Stomach (tissue), 19 donors: ENCODE data around the gene NKIRAS2. TPM values are rescaled to one million over a fixed set of nuclear protein-coding genes. Genes with fewer than 3 reads are reported as not detected.

ENCODE experiments used
- DNase-seq, 2 donors: peaks; one replicate each; pipeline versions ENCODE4 v3.0.0 to v3.0.0-alpha.2; 2013 to 2019
- H3K27ac ChIP-seq, 5 donors: fragments of 200-600 bp in 4 of 5; sonication (generic) in 4 of 5; one replicate each; pipeline ENCODE4 v1.5.1; 2013 to 2019; ENCODE audit warnings: mild to moderate bottlenecking in 1 of 5, moderate library complexity in 1 of 5
- H3K27me3 ChIP-seq, 3 donors: fragments of 200-600 bp; sonication (generic); one replicate each; pipeline ENCODE4 v1.5.1; 2017 to 2019; ENCODE audit warnings: mixed run types in 1 of 3
- H3K36me3 ChIP-seq, 4 donors: fragments of 200-600 bp; sonication (generic); 1 replicate in 3 of 4; 2 replicates in 1 of 4; pipeline ENCODE4 v1.5.1; 2016 to 2019
- H3K4me1 ChIP-seq, 4 donors: fragments of 200-600 bp; sonication (generic); one replicate each; pipeline ENCODE4 v1.5.1; 2016 to 2019
- H3K4me3 ChIP-seq, 4 donors: fragments of 200-600 bp; sonication (generic) in 3 of 4; one replicate each; pipeline ENCODE4 v1.5.1; 2016 to 2019; ENCODE audit warnings: mild to moderate bottlenecking in 1 of 4
- H3K9me3 ChIP-seq, 4 donors: fragments of 200-600 bp; sonication (generic); one replicate each; pipeline ENCODE4 v1.5.1; 2016 to 2019
- CTCF ChIP-seq, 7 experiments: fragments of 450-650 bp in 4 of 7; fragments of 200-600 bp in 3 of 7; sonication (generic) in 3 of 7; IDR thresholded peaks; one replicate each; pipeline ENCODE4 v1.5.1; 2016 to 2019; ENCODE audit warnings: antibody characterized with exemption in 7 of 7, control low read depth in 2 of 7, mild to moderate bottlenecking in 1 of 7
- EP300 ChIP-seq: sonication (generic); formaldehyde crosslinking; IDR thresholded peaks from one replicate; pipeline ENCODE4 v1.6.1; 2017; ENCODE audit warnings: antibody characterized with exemption
- POLR2A ChIP-seq, 4 donors: fragments of 450-650 bp; IDR thresholded peaks; one replicate each; pipeline ENCODE4 v1.6.1; 2016; ENCODE audit warnings: antibody characterized with exemption in 4 of 4, control low read depth in 2 of 4, mild to moderate bottlenecking in 1 of 4, moderate library complexity in 1 of 4
- POLR2AphosphoS5 ChIP-seq, 3 donors: sonication (generic); formaldehyde crosslinking; IDR thresholded peaks; one replicate each; pipeline ENCODE4 v1.6.1; 2016; ENCODE audit warnings: antibody characterized with exemption in 3 of 3
- WGBS, 5 donors: extraction: QIAGEN DNeasy Blood & Tissue Kit in 3 of 5; methylation state at CpG; one replicate each; pipeline versions ENCODE4 v1.1.5 to v1.1.7; 2013 to 2018; 5-methylcytosine and 5-hydroxymethylcytosine counted together
- intact Hi-C: fragments of 100-400 bp; cut with DNase I; formaldehyde crosslinking; loops from one replicate; pipeline ENCODE4 v1.15.1; 2023; ENCODE audit warnings: low total_unique reads
- long read RNA-seq, 10 donors: transcript quantifications; one replicate each; lab custom pipeline, GENCODE V29; 2026
- polyA plus RNA-seq, 3 donors: library from polyadenylated mRNA; stranded (reverse); fragments of 200-250 nt; gene quantifications; one replicate each; pipeline ENCODE4 v1.2.3, GENCODE V29; 2013
- total RNA-seq, 5 donors: library from RNA; depleted of rRNA; stranded (reverse); fragments of >200 nt; gene quantifications; one replicate each; pipeline versions ENCODE4 v1.1.0 to v1.2.3, GENCODE V29; 2014 to 2016
- donor health status: healthy with polysubstance abuse.
- donor health status: Bipolar disorder and iron deficiency.
- donor health status: healthy.

The NKIRAS2 gene
- 10 to 100 TPM in 4 of 5 donors, 1 to 10 TPM in 1; 7.5 to 27.4 (median 19.6) TPM for total RNA-seq
- 10 to 100 TPM; 16.8 to 28.5 (median 27.6) TPM for polyA plus RNA-seq
- long read RNA-seq, donor 1, transcript NKIRAS2-206 (4 exons, 1,909 nt), result major isoform, 9 of 11 reads
- long read RNA-seq, donor 1, partial matches to known transcripts, result 0 of 11 reads
- long read RNA-seq, donor 1, other reads (novel, unspliced or antisense), result 0 of 11 reads
- long read RNA-seq, donor 2, full-length matches to known transcripts, result 16 of 16 reads
- long read RNA-seq, donor 2, partial matches to known transcripts, result 0 of 16 reads
- long read RNA-seq, donor 2, other reads (novel, unspliced or antisense), result 0 of 16 reads
- long read RNA-seq, donor 3, full-length matches to known transcripts, result 10 of 10 reads
- long read RNA-seq, donor 3, partial matches to known transcripts, result 0 of 10 reads
- long read RNA-seq, donor 3, other reads (novel, unspliced or antisense), result 0 of 10 reads
- long read RNA-seq, donor 4, full-length matches to known transcripts, result 4 of 4 reads
- long read RNA-seq, donor 4, partial matches to known transcripts, result 0 of 4 reads
- long read RNA-seq, donor 4, other reads (novel, unspliced or antisense), result 0 of 4 reads
- long read RNA-seq, donor 5, full-length matches to known transcripts, result 26 of 26 reads
- long read RNA-seq, donor 5, partial matches to known transcripts, result 0 of 26 reads
- long read RNA-seq, donor 5, other reads (novel, unspliced or antisense), result 0 of 26 reads
- long read RNA-seq, donor 6, full-length matches to known transcripts, result 50 of 50 reads
- long read RNA-seq, donor 6, partial matches to known transcripts, result 0 of 50 reads
- long read RNA-seq, donor 6, other reads (novel, unspliced or antisense), result 0 of 50 reads
- long read RNA-seq, donor 7, full-length matches to known transcripts, result 16 of 34 reads
- long read RNA-seq, donor 7, partial matches to known transcripts, result 18 of 34 reads
- long read RNA-seq, donor 7, other reads (novel, unspliced or antisense), result 0 of 34 reads
- long read RNA-seq, donor 8, transcript NKIRAS2-206 (4 exons, 1,909 nt), result major isoform, 25 of 27 reads
- long read RNA-seq, donor 8, partial matches to known transcripts, result 0 of 27 reads
- long read RNA-seq, donor 8, other reads (novel, unspliced or antisense), result 0 of 27 reads
- long read RNA-seq, donor 9, full-length matches to known transcripts, result 11 of 11 reads
- long read RNA-seq, donor 9, partial matches to known transcripts, result 0 of 11 reads
- long read RNA-seq, donor 9, other reads (novel, unspliced or antisense), result 0 of 11 reads
- long read RNA-seq, donor 10, transcript NKIRAS2-206 (4 exons, 1,909 nt), result major isoform, 8 of 8 reads
- long read RNA-seq, donor 10, partial matches to known transcripts, result 0 of 8 reads
- long read RNA-seq, donor 10, other reads (novel, unspliced or antisense), result 0 of 8 reads

- WGBS, 5 donors, result 6 to 17% (median 7%) methylated on average over 15 to 49 of the region's 49 CpGs
- intact Hi-C loops, result loop anchor here (5.0 kb wide), 1 partner anchor 93 kb away; the partner anchor contains the start of gene DHX58
- H3K4me1 ChIP-seq, result peaks cover 48 to 70% (median 59%) of the 10 kb centered on the region in 4 donors
- peak; percentile 95 to 97 for DNase-seq
- H3K27ac ChIP-seq, result peak within 1 kb of the TSS; percentile 81 to 91 (median 90)
- H3K4me3 ChIP-seq, result peak within 1 kb of the TSS; percentile 74 to 97 (median 82)
- peaks cover 23 to 31% (median 29%) of the 10 kb centered on the region in 4 donors for H3K36me3 ChIP-seq
- no peaks in the 10 kb centered on the region for H3K27me3 ChIP-seq
- peak in 5 of 7 experiments; percentile 93 to 97 (median 94) for TF ChIP-seq CTCF (IDR thresholded peaks at IDR 0.05)
- TF ChIP-seq POLR2AphosphoS5 (IDR thresholded peaks at IDR 0.05), result peak; percentile 64 to 86 (median 68)
- TF ChIP-seq POLR2A (IDR thresholded peaks at IDR 0.05), result no peak
- no peaks in the 10 kb centered on the region for H3K9me3 ChIP-seq
Observed at GRCh38 chr17:42019509-42020404, at the start of gene NKIRAS2. TSS of gene NKIRAS2 (plus strand) at chr17:42020090. CDS start at chr17:42021578, 1,488 bp downstream.

- DNase-seq, result no peak
- no peaks in the 10 kb centered on the region for H3K9me3 ChIP-seq
- H3K4me1 ChIP-seq, result peaks cover 33 to 87% (median 69%) of the 10 kb centered on the region in 4 donors
- TF ChIP-seq CTCF (IDR thresholded peaks at IDR 0.05) (no peak), POLR2AphosphoS5 (IDR thresholded peaks at IDR 0.05) (no peak), POLR2A (IDR thresholded peaks at IDR 0.05) (no peak), EP300 (no peak)
- intact Hi-C loops, result no loop called here
- H3K36me3 ChIP-seq, result peaks cover 28 to 81% (median 77%) of the 10 kb centered on the region in 4 donors
- 76 to 91% (median 85%) methylated on average over 5 of the region's 5 CpGs for WGBS, 5 donors
- H3K4me3 ChIP-seq, result no peak overlapping the region
- H3K27ac ChIP-seq, result peak overlapping the region in 1 of 5 donors; percentile 2
- no peaks in the 10 kb centered on the region for H3K27me3 ChIP-seq
Observed at GRCh38 chr17:41970901-41971331, 49.0 kb upstream of the NKIRAS2 start.

- TF ChIP-seq POLR2A (IDR thresholded peaks at IDR 0.05) (no peak), POLR2AphosphoS5 (IDR thresholded peaks at IDR 0.05) (no peak), CTCF (IDR thresholded peaks at IDR 0.05) (no peak), EP300 (no peak)
- intact Hi-C loops, result no loop called here
- Histone ChIP-seq H3K36me3 (peaks cover 38 to 91% (median 87%) of the 10 kb centered on the region in 4 donors), H3K27me3 (no peaks in the 10 kb centered on the region), H3K4me3 (no peak overlapping the region), H3K27ac (peak overlapping the region in 4 of 5 donors; percentile 67 to 74 (median 70)), H3K9me3 (no peaks in the 10 kb centered on the region), H3K4me1 (peaks cover 30 to 93% (median 70%) of the 10 kb centered on the region in 4 donors)
- 84 to 90% (median 88%) methylated on average over 18 of the region's 18 CpGs for WGBS, 5 donors
- no peak for DNase-seq
Observed at GRCh38 chr17:41971721-41972523, 48.0 kb upstream of the NKIRAS2 start.
